ENCODE data around the gene TPST1. TPM values are rescaled to one million over a fixed set of nuclear protein-coding genes. Genes with fewer than 3 reads are reported as not detected.
"Not testable (repeated sequence)": the region's sequence is repeated elsewhere in the genome, so short reads cannot be mapped to it uniquely, and the experiment has no call there.

Gene TPST1
- total RNA-seq, 1 donor from 2014 or later: 21.9 TPM

- H3K4me1 Mint-ChIP-seq: no peaks in the 10 kb centered on the region
- H3K27ac Mint-ChIP-seq (ENCODE audit: unreplicated experiment): no peak overlapping the region
- no peaks in the 10 kb centered on the region for H3K9me3 Mint-ChIP-seq
- H3K27me3 Mint-ChIP-seq (ENCODE audit: low read depth): no peaks in the 10 kb centered on the region
- no peaks in the 10 kb centered on the region for H3K36me3 Mint-ChIP-seq (ENCODE audit: low read depth)
- DNase-seq (ENCODE audit: low read depth, low spot score): no peak
- H3K4me3 Mint-ChIP-seq: no peak overlapping the region
- TF ChIP-seq CTCF (conservative IDR thresholded peaks at IDR 0.05): no peak
These were observed 11.6 kb downstream of the TPST1 start for GRCh38 chr7:66216687-66217086.

GRCh38 chr7:66219805-66220204 is 14.7 kb downstream of the TPST1 start:
- Mint-ChIP-seq H3K27ac (ENCODE audit: unreplicated experiment) (no peak overlapping the region), H3K36me3 (ENCODE audit: low read depth) (no peaks in the 10 kb centered on the region), H3K4me3 (no peak overlapping the region), H3K9me3 (no peaks in the 10 kb centered on the region), H3K27me3 (ENCODE audit: low read depth) (no peaks in the 10 kb centered on the region), H3K4me1 (peaks cover 3% of the 10 kb centered on the region)
- TF ChIP-seq CTCF (conservative IDR thresholded peaks at IDR 0.05): no peak
- DNase-seq (ENCODE audit: low read depth, low spot score): no peak

GRCh38 chr7:66221442-66221841 is 16.3 kb downstream of the TPST1 start:
- no peak for TF ChIP-seq CTCF (conservative IDR thresholded peaks at IDR 0.05)
- no peak overlapping the region for H3K27ac Mint-ChIP-seq (ENCODE audit: unreplicated experiment)
- H3K4me1 Mint-ChIP-seq: peaks cover 3% of the 10 kb centered on the region
- no peaks in the 10 kb centered on the region for H3K27me3 Mint-ChIP-seq (ENCODE audit: low read depth)
- no peaks in the 10 kb centered on the region for H3K9me3 Mint-ChIP-seq
- DNase-seq (ENCODE audit: low read depth, low spot score): no peak
- no peaks in the 10 kb centered on the region for H3K36me3 Mint-ChIP-seq (ENCODE audit: low read depth)
- no peak overlapping the region for H3K4me3 Mint-ChIP-seq

- TF ChIP-seq CTCF (conservative IDR thresholded peaks at IDR 0.05): no peak
- Mint-ChIP-seq H3K36me3 (ENCODE audit: low read depth) (peaks cover 14% of the 10 kb centered on the region), H3K4me3 (no peak overlapping the region), H3K4me1 (peaks cover 3% of the 10 kb centered on the region), H3K9me3 (no peaks in the 10 kb centered on the region), H3K27me3 (ENCODE audit: low read depth) (no peaks in the 10 kb centered on the region), H3K27ac (ENCODE audit: unreplicated experiment) (no peak overlapping the region)
- DNase-seq (ENCODE audit: low read depth, low spot score): no peak
These were observed 22.7 kb downstream of the TPST1 start for GRCh38 chr7:66227808-66228207.

- H3K27me3 Mint-ChIP-seq (ENCODE audit: low read depth); H3K9me3 Mint-ChIP-seq; H3K27ac Mint-ChIP-seq (ENCODE audit: unreplicated experiment); DNase-seq (ENCODE audit: low read depth, low spot score); H3K4me3 Mint-ChIP-seq: not testable (repeated sequence)
- H3K36me3 Mint-ChIP-seq (ENCODE audit: low read depth): peaks cover 24% of the 10 kb centered on the region
- H3K4me1 Mint-ChIP-seq: peaks cover 12% of the 10 kb centered on the region
These were observed 26.4 kb downstream of the TPST1 start for GRCh38 chr7:66231326-66232216.

- no peaks in the 10 kb centered on the region for H3K27me3 Mint-ChIP-seq (ENCODE audit: low read depth)
- H3K27ac Mint-ChIP-seq (ENCODE audit: unreplicated experiment): no peak overlapping the region
- no peak for TF ChIP-seq CTCF (conservative IDR thresholded peaks at IDR 0.05)
- DNase-seq (ENCODE audit: low read depth, low spot score): no peak
- H3K4me3 Mint-ChIP-seq: no peak overlapping the region
- H3K36me3 Mint-ChIP-seq (ENCODE audit: low read depth): peaks cover 21% of the 10 kb centered on the region
- H3K9me3 Mint-ChIP-seq: no peaks in the 10 kb centered on the region
- peaks cover 12% of the 10 kb centered on the region for H3K4me1 Mint-ChIP-seq
These were observed 28.5 kb downstream of the TPST1 start for GRCh38 chr7:66233638-66234037.

Measured in neural crest cell (in vitro differentiated cells).